Ectodermal cell (in vitro differentiated cells): ENCODE data around the gene FOXO6. TPM values are rescaled to one million over a fixed set of nuclear protein-coding genes. Genes with fewer than 3 reads are reported as not detected.

Source experiments
- H3K27ac ChIP-seq: 2 replicates; pipeline ENCODE4 v1.7.0; 2013; ENCODE audit warnings: mild to moderate bottlenecking, low read depth, low read length; ENCODE audit not compliant: insufficient read depth, poor library complexity, severe bottlenecking
- H3K27me3 ChIP-seq: 2 replicates; pipeline ENCODE4 v1.7.0; 2013; ENCODE audit warnings: mild to moderate bottlenecking, low read length; ENCODE audit not compliant: insufficient read depth, control insufficient read depth, poor library complexity, severe bottlenecking
- H3K36me3 ChIP-seq: one replicate; pipeline ENCODE4 v1.7.0; 2013; ENCODE audit warnings: low read length; ENCODE audit not compliant: control insufficient read depth, insufficient read depth
- H3K4me1 ChIP-seq: one replicate; pipeline ENCODE4 v1.7.0; 2013; ENCODE audit warnings: low read length; ENCODE audit not compliant: control insufficient read depth, insufficient read depth
- H3K4me3 ChIP-seq: 2 replicates; pipeline ENCODE4 v1.7.0; 2013; ENCODE audit warnings: low read depth, low read length, control low read depth; ENCODE audit not compliant: insufficient read depth
- H3K9me3 ChIP-seq: 2 replicates; pipeline ENCODE4 v1.7.0; 2013; ENCODE audit warnings: mild to moderate bottlenecking, low read length, moderate library complexity; ENCODE audit not compliant: control insufficient read depth
- WGBS, 2 experiments: methylation state at CpG; one replicate each; pipeline ENCODE4 v1.1.7; 2013; ENCODE audit warnings: missing lambda C conversion rate in 2 of 2; 5-methylcytosine and 5-hydroxymethylcytosine counted together
- polyA plus RNA-seq, 4 experiments: library from polyadenylated mRNA; stranded (reverse); fragments of 50-300 nt; gene quantifications; one replicate each; pipeline ENCODE4 v1.2.3, GENCODE V29; 2013

The FOXO6 gene
- polyA plus RNA-seq (2013, experiment 1 of 4): 1.5 TPM
- polyA plus RNA-seq (2013, experiment 2 of 4): 1.5 TPM
- 2.1 TPM for polyA plus RNA-seq (2013, experiment 3 of 4)
- polyA plus RNA-seq (2013, experiment 4 of 4): 2.6 TPM

GRCh38 chr1:41360786-41361494, at the start of gene FOXO6:
Gene FOXO6, plus strand, starts transcription at chr1:41361434.
- no peak within 1 kb of the TSS for H3K27ac ChIP-seq
- H3K27me3 ChIP-seq: peaks cover 40% of the 10 kb centered on the region

GRCh38 chr1:41312991-41313645, 48.1 kb upstream of the FOXO6 start:
- Histone ChIP-seq H3K27ac (no peak overlapping the region), H3K9me3 (no peaks in the 10 kb centered on the region), H3K27me3 (no peaks in the 10 kb centered on the region), H3K36me3 (no peaks in the 10 kb centered on the region), H3K4me3 (no peak overlapping the region), H3K4me1 (no peaks in the 10 kb centered on the region)
- 86 to 87% methylated on average over 3 to 4 of the region's 4 CpGs for WGBS, 2 experiments

More at GRCh38 chr1:41360786-41361494, at the start of gene FOXO6:
- 2% methylated on average over 63 of the region's 63 CpGs for WGBS, 2 experiments
- Histone ChIP-seq H3K36me3 (no peaks in the 10 kb centered on the region), H3K9me3 (no peaks in the 10 kb centered on the region), H3K4me1 (peaks cover 41% of the 10 kb centered on the region), H3K4me3 (peak within 1 kb of the TSS; percentile 43)

GRCh38 chr1:41313661-41314131, 47.5 kb upstream of the FOXO6 start:
- H3K4me3 ChIP-seq: no peak overlapping the region
- no peaks in the 10 kb centered on the region for H3K36me3 ChIP-seq
- no peaks in the 10 kb centered on the region for H3K4me1 ChIP-seq
- WGBS, 2 experiments: 65 to 68% methylated on average over 7 of the region's 7 CpGs
- no peaks in the 10 kb centered on the region for H3K9me3 ChIP-seq
- no peak overlapping the region for H3K27ac ChIP-seq
- H3K27me3 ChIP-seq: no peaks in the 10 kb centered on the region

- no peaks in the 10 kb centered on the region for H3K36me3 ChIP-seq
- no peak overlapping the region for H3K4me3 ChIP-seq
- H3K9me3 ChIP-seq: no peaks in the 10 kb centered on the region
- no peak overlapping the region for H3K27ac ChIP-seq
- peaks cover under 1% of the 10 kb centered on the region for H3K4me1 ChIP-seq
- 60 to 69% methylated on average over 11 of the region's 11 CpGs for WGBS, 2 experiments
- no peaks in the 10 kb centered on the region for H3K27me3 ChIP-seq
Observed at GRCh38 chr1:41314376-41315145, 46.7 kb upstream of the FOXO6 start.

- H3K4me3 ChIP-seq: no peak overlapping the region
- no peaks in the 10 kb centered on the region for H3K27me3 ChIP-seq
- no peak overlapping the region for H3K27ac ChIP-seq
- H3K36me3 ChIP-seq: no peaks in the 10 kb centered on the region
- peaks cover 6% of the 10 kb centered on the region for H3K4me1 ChIP-seq
- no peaks in the 10 kb centered on the region for H3K9me3 ChIP-seq
- WGBS, 2 experiments: 77% methylated on average over 15 of the region's 15 CpGs
Observed at GRCh38 chr1:41315146-41315822, 46.0 kb upstream of the FOXO6 start.

GRCh38 chr1:41315871-41316270, 45.4 kb upstream of the FOXO6 start:
- Histone ChIP-seq H3K27me3 (no peaks in the 10 kb centered on the region), H3K27ac (no peak overlapping the region), H3K36me3 (no peaks in the 10 kb centered on the region), H3K4me1 (peaks cover 11% of the 10 kb centered on the region), H3K4me3 (no peak overlapping the region), H3K9me3 (no peaks in the 10 kb centered on the region)
- WGBS, 2 experiments: 93 to 94% methylated on average over 3 of the region's 3 CpGs

GRCh38 chr1:41317361-41317760, 43.9 kb upstream of the FOXO6 start:
- Histone ChIP-seq H3K9me3 (no peaks in the 10 kb centered on the region), H3K36me3 (no peaks in the 10 kb centered on the region), H3K27me3 (no peaks in the 10 kb centered on the region), H3K4me3 (no peak overlapping the region), H3K27ac (no peak overlapping the region), H3K4me1 (peaks cover 11% of the 10 kb centered on the region)
- 93 to 94% methylated on average over 6 of the region's 6 CpGs for WGBS, 2 experiments

GRCh38 chr1:41318135-41318534, 43.1 kb upstream of the FOXO6 start:
- Histone ChIP-seq H3K27me3 (no peaks in the 10 kb centered on the region), H3K4me3 (no peak overlapping the region), H3K9me3 (no peaks in the 10 kb centered on the region), H3K36me3 (no peaks in the 10 kb centered on the region), H3K27ac (no peak overlapping the region), H3K4me1 (peaks cover 11% of the 10 kb centered on the region)
- 92 to 95% methylated on average over 1 of the region's 1 CpG for WGBS, 2 experiments

GRCh38 chr1:41319106-41319755, 42.0 kb upstream of the FOXO6 start:
- H3K4me3 ChIP-seq: no peak overlapping the region
- no peak overlapping the region for H3K27ac ChIP-seq
- peaks cover 11% of the 10 kb centered on the region for H3K4me1 ChIP-seq
- no peaks in the 10 kb centered on the region for H3K9me3 ChIP-seq
- 93 to 96% methylated on average over 2 of the region's 2 CpGs for WGBS, 2 experiments
- H3K27me3 ChIP-seq: no peaks in the 10 kb centered on the region
- H3K36me3 ChIP-seq: no peaks in the 10 kb centered on the region
